B cell (primary cell): ENCODE data around the gene HOXB13. TPM values are rescaled to one million over a fixed set of nuclear protein-coding genes. Genes with fewer than 3 reads are reported as not detected.

ENCODE experiments used
- ATAC-seq: fragments of 200-7000 bp; cut with Tn5 transposase; one replicate; pipeline ENCODE4 v1.10.0; 2021; ENCODE audit warnings: low read depth, mild to moderate bottlenecking, moderate number of reproducible peaks, moderate library complexity
- CTCF ChIA-PET: fragments of 350-600 bp; sonication (Branson Sonifier 250); formaldehyde crosslinking; loops from one replicate; lab custom pipeline; 2021; ENCODE audit warnings: antibody characterized with exemption, inconsistent platforms; lab: Charles Lee
- POLR2A ChIA-PET: fragments of 350-600 bp; sonication (Branson Sonifier 250); formaldehyde crosslinking; loops from one replicate; lab custom pipeline; 2021; ENCODE audit warnings: antibody characterized with exemption; lab: Charles Lee
- DNase-seq: peaks from one replicate; pipeline ENCODE4 v3.0.0; 2013
- H2AFZ ChIP-seq: 2 replicates; pipeline ENCODE4 v1.6.1; 2012; ENCODE audit warnings: mild to moderate bottlenecking, low read depth, low read length; ENCODE audit not compliant: insufficient read depth, poor library complexity, severe bottlenecking
- H3K27ac ChIP-seq, 2 donors: 1 replicate in 1 of 2; 2 replicates in 1 of 2; pipeline ENCODE4 v1.5.1; 2012 to 2013; ENCODE audit warnings: low read length in 2 of 2, mild to moderate bottlenecking in 2 of 2, moderate library complexity in 1 of 2
- H3K27me3 ChIP-seq, 4 experiments: fragments of 200-600 bp in 1 of 4; sonication (generic) in 1 of 4; replicated peaks in 1 of 4; 1 replicate in 2 of 4; 2 replicates in 2 of 4; pipeline versions ENCODE4 v1.6.1 to v1.7.0; 2013 to 2016; ENCODE audit warnings: low read length in 3 of 4, mild to moderate bottlenecking in 2 of 4, mixed read lengths in 1 of 4, moderate library complexity in 1 of 4; ENCODE audit not compliant: insufficient read depth in 4 of 4, control insufficient read depth in 3 of 4; ENCODE audit errors: control extremely low read depth in 1 of 4
- H3K36me3 ChIP-seq, 2 experiments: replicated peaks in 1 of 2; 1 replicate in 1 of 2; 2 replicates in 1 of 2; pipeline versions ENCODE4 v1.6.1 to v1.7.1; 2013; ENCODE audit warnings: low read length in 1 of 2; ENCODE audit not compliant: insufficient read depth in 2 of 2, control insufficient read depth in 1 of 2; ENCODE audit errors: control extremely low read depth in 1 of 2, extremely low read depth in 1 of 2
- H3K4me1 ChIP-seq, 2 donors: fragments of 200-600 bp in 1 of 2; sonication (generic) in 1 of 2; 1 replicate in 1 of 2; 2 replicates in 1 of 2; pipeline versions ENCODE4 v1.5.1 to v1.6.1; 2013 to 2017; ENCODE audit warnings: low read length in 2 of 2; ENCODE audit not compliant: control insufficient read depth in 2 of 2, insufficient read depth in 2 of 2
- H3K4me2 ChIP-seq: replicated peaks from 2 replicates; pipeline ENCODE3; 2012; ENCODE audit warnings: mild to moderate bottlenecking, low read depth, low read length; ENCODE audit not compliant: poor library complexity, severe bottlenecking
- H3K4me3 ChIP-seq, 5 experiments: fragments of 200-600 bp in 1 of 5; sonication (generic) in 1 of 5; 1 replicate in 3 of 5; 2 replicates in 2 of 5; pipeline versions ENCODE4 v1.5.1 to v1.7.0; 2011 to 2016; ENCODE audit warnings: low read length in 4 of 5, mild to moderate bottlenecking in 4 of 5, low read depth in 2 of 5, control low read depth in 1 of 5, moderate library complexity in 1 of 5; ENCODE audit not compliant: insufficient read depth in 1 of 5; ENCODE audit errors: control extremely low read depth in 1 of 5, extremely low read depth in 1 of 5
- H3K79me2 ChIP-seq: fragments of 200-600 bp; sonication (generic); one replicate; pipeline ENCODE4 v1.6.0; 2016; ENCODE audit warnings: low read length; ENCODE audit not compliant: control insufficient read depth, insufficient read depth
- H3K9ac ChIP-seq: fragments of 200-600 bp; sonication (generic); 2 replicates; pipeline ENCODE4 v1.6.1; 2017; ENCODE audit warnings: mild to moderate bottlenecking, low read length, moderate library complexity
- H3K9me3 ChIP-seq, 3 donors: one replicate each; pipeline versions ENCODE4 v1.6.1 to v1.7.1; 2013; ENCODE audit warnings: low read length in 2 of 3; ENCODE audit not compliant: control insufficient read depth in 2 of 3, insufficient read depth in 1 of 3; ENCODE audit errors: control extremely low read depth in 1 of 3
- H4K20me1 ChIP-seq: 2 replicates; pipeline ENCODE4 v1.6.0; 2012; ENCODE audit warnings: mild to moderate bottlenecking, low read length; ENCODE audit not compliant: insufficient read depth, control insufficient read depth, poor library complexity, severe bottlenecking
- H3K27ac Mint-ChIP-seq: one replicate; pipeline ENCODE4 v1.8.0; 2021; ENCODE audit warnings: mixed read lengths
- H3K27me3 Mint-ChIP-seq: one replicate; pipeline ENCODE4 v1.8.0; 2021; ENCODE audit warnings: mixed read lengths
- H3K4me1 Mint-ChIP-seq: one replicate; pipeline ENCODE4 v1.8.0; 2021; ENCODE audit warnings: mixed read lengths
- H3K4me3 Mint-ChIP-seq: one replicate; pipeline ENCODE4 v1.8.0; 2021; ENCODE audit warnings: mixed read lengths
- H3K9me3 Mint-ChIP-seq: one replicate; pipeline ENCODE4 v1.8.0; 2022; ENCODE audit warnings: mixed read lengths; ENCODE audit not compliant: insufficient read depth
- EZH2 ChIP-seq: IDR thresholded peaks from 2 replicates; pipeline ENCODE4 v1.6.1; 2012; ENCODE audit warnings: borderline replicate concordance, low read depth, mild to moderate bottlenecking, moderate library complexity, low read length; ENCODE audit not compliant: insufficient read depth, poor library complexity, severe bottlenecking
- WGBS: methylation state at CpG from one replicate; pipeline ENCODE4 v1.1.5; 2013; ENCODE audit warnings: missing lambda C conversion rate; ENCODE audit not compliant: insufficient coverage; 5-methylcytosine and 5-hydroxymethylcytosine counted together
- intact Hi-C: fragments of 100-400 bp; cut with micrococcal nuclease; formaldehyde crosslinking; loops from one replicate; pipeline ENCODE4 v1.10.0; 2022
- polyA plus RNA-seq: library from polyadenylated mRNA; depleted of rRNA; stranded (reverse); fragments of >200 nt; gene quantifications from 2 replicates; pipeline ENCODE4 v1.2.3, GENCODE V29; 2012
- total RNA-seq, 2 donors: library from RNA; stranded (reverse); fragments of 120-200 nt in 1 of 2; gene quantifications; 1 replicate in 1 of 2; 2 replicates in 1 of 2; pipeline versions ENCODE4 v1.2.3 to v1.2.4, GENCODE V29; 2013 to 2022
- TF ChIP-seq, protein P1 (sequence below): fragments of 200-600 bp; IDR thresholded peaks from one replicate; pipeline ENCODE4 v1.8.0; 2022; ENCODE audit warnings: antibody characterized with exemption, mild to moderate bottlenecking

HOXB13 gene
- total and polyA plus RNA-seq, 2 donors (not counting 1 experiment from before 2014, with no cell fraction given), result not detected

DNA sequence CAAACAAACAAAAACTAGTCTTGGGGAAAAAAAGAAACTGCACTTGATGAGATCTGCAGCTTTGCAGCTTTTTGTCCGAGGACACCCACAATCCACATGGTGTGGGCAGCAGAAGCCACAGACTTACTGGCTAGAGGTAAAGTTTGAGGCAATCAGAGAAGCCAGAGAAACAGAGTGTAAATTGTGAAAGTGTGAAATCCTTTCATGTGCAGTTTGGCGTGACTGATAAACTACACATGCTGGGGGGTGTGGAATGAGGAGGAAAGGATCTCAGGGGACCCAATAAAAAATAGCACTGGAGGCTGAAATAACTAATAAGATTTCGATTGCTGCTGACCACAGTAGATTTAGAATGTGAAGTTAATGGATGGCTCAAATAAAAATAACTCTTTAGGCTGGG is 42.4 kb upstream of the HOXB13 start:
- peaks cover 40% of the 10 kb centered on the region for H3K27me3 Mint-ChIP-seq
- CTCF ChIA-PET, result no interaction called here

GRCh38 chr17:48769009-48769675 is 40.6 kb upstream of the HOXB13 start:
- DNase-seq, result no peak
- ChIA-PET POLR2A (no interaction called here), CTCF (interaction anchor here (0.7 kb wide), 1 partner anchor 45 kb away, joined by 3 read pairs; no protein-coding TSS in a partner anchor)
- H3K4me1 Mint-ChIP-seq, result no peaks in the 10 kb centered on the region
- ATAC-seq, result no peak
- H3K9ac ChIP-seq, result no peak overlapping the region
- intact Hi-C loops, result no loop called here
- no peaks in the 10 kb centered on the region for H3K9me3 Mint-ChIP-seq
- no peak overlapping the region for H3K4me2 ChIP-seq
- TF ChIP-seq, protein P1, sequence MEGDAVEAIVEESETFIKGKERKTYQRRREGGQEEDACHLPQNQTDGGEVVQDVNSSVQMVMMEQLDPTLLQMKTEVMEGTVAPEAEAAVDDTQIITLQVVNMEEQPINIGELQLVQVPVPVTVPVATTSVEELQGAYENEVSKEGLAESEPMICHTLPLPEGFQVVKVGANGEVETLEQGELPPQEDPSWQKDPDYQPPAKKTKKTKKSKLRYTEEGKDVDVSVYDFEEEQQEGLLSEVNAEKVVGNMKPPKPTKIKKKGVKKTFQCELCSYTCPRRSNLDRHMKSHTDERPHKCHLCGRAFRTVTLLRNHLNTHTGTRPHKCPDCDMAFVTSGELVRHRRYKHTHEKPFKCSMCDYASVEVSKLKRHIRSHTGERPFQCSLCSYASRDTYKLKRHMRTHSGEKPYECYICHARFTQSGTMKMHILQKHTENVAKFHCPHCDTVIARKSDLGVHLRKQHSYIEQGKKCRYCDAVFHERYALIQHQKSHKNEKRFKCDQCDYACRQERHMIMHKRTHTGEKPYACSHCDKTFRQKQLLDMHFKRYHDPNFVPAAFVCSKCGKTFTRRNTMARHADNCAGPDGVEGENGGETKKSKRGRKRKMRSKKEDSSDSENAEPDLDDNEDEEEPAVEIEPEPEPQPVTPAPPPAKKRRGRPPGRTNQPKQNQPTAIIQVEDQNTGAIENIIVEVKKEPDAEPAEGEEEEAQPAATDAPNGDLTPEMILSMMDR, result no peak
- TF ChIP-seq EZH2, result no peak
- no peaks in the 10 kb centered on the region for H3K4me1 ChIP-seq
- 94% methylated on average over 3 of the region's 5 CpGs for WGBS
- H4K20me1 ChIP-seq, result no peaks in the 10 kb centered on the region
- H3K27ac Mint-ChIP-seq, result no peak overlapping the region
- H3K4me3 Mint-ChIP-seq, result no peak overlapping the region
- H3K27me3 Mint-ChIP-seq, result peaks cover 40% of the 10 kb centered on the region
- H2AFZ ChIP-seq, result no peak overlapping the region
- H3K79me2 ChIP-seq, result no peaks in the 10 kb centered on the region
- H3K36me3 ChIP-seq, result no peaks in the 10 kb centered on the region
- H3K27me3 ChIP-seq, result peaks cover 0 to 10% (median 7%) of the 10 kb centered on the region in 4 experiments
- no peak overlapping the region for H3K4me3 ChIP-seq
- H3K9me3 ChIP-seq, result no peaks in the 10 kb centered on the region
- no peak overlapping the region for H3K27ac ChIP-seq

More for the DNA sequence above, 42.4 kb upstream of the HOXB13 start:
- H3K79me2 ChIP-seq, result no peaks in the 10 kb centered on the region
- intact Hi-C loops, result no loop called here
- H3K36me3 ChIP-seq, result no peaks in the 10 kb centered on the region
- WGBS, result 3% methylated on average over 3 of the region's 3 CpGs
- ATAC-seq (no peak), DNase-seq (no peak)
- POLR2A ChIA-PET, result no interaction called here
- no peak overlapping the region for H3K9ac ChIP-seq
- H3K4me3 ChIP-seq, result no peak overlapping the region
- Mint-ChIP-seq H3K27ac (no peak overlapping the region), H3K4me3 (no peak overlapping the region), H3K9me3 (peaks cover 3% of the 10 kb centered on the region), H3K4me1 (no peaks in the 10 kb centered on the region)
- no peak overlapping the region for H3K27ac ChIP-seq
- peaks cover 0 to 8% (median 3%) of the 10 kb centered on the region in 4 experiments for H3K27me3 ChIP-seq
- H4K20me1 ChIP-seq, result no peaks in the 10 kb centered on the region
- TF ChIP-seq EZH2, result no peak
- TF ChIP-seq, protein P1, result no peak
- H3K4me1 ChIP-seq, result no peaks in the 10 kb centered on the region
- H3K4me2 ChIP-seq, result no peak overlapping the region
- no peak overlapping the region for H2AFZ ChIP-seq
- H3K9me3 ChIP-seq, result no peaks in the 10 kb centered on the region
